ENCODE measurements around the gene ACOX2. TPM values are rescaled to one million over a fixed set of nuclear protein-coding genes. Genes with fewer than 3 reads are reported as not detected.

The ACOX2 gene
- total and polyA plus RNA-seq, 2 of the 13 experiments (the other 11 are each of a cell fraction or from before 2014, with no cell fraction given) = 42.6 to 98.5 TPM

DNA sequence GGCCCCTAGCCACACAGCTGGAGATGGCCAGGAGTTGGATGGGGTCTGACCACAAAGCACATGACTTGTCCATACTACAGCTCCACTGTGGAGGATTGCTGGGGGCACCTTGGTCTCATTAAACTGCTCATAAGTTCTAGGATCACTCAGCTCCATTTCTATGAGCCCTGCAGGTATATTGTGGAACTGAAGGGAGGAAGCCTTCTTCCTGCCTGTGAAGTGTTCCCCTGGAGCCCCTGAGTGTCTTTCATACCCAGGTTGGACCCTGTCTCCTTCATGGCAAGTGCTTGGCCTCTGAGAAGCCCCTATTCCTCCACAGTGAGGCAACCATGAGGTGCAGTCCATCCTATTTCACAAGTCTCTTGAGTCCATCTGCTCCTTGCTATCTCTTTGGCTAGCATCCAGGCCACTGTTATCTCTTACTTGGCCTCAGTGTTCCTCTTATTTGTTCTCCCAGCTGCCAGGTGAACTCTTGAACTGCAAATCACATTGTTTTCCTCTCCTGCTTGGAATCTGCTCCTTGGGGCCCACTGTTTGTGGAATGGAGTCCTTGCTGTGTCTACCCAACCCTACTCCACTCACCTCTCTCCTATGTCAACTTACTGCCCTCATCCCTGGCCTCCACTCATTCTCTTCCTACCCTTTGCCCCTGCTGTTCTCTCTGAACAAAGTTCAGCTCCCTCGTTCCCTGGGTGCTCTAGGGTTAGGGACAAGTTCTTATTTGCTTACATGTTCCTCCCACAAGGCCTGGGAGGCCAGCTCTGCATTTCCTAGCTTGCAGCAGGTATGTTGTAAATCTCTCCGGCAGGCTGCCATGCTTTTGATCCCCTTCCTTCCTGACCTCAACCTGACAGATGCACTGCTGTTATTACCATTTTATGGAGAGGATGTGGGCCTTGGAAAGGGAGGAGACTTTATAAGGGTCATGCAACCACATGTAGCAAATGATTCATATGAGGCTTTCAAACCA, 1.2 kb downstream of the ACOX2 start (continued):
- TF ChIP-seq, protein P1, sequence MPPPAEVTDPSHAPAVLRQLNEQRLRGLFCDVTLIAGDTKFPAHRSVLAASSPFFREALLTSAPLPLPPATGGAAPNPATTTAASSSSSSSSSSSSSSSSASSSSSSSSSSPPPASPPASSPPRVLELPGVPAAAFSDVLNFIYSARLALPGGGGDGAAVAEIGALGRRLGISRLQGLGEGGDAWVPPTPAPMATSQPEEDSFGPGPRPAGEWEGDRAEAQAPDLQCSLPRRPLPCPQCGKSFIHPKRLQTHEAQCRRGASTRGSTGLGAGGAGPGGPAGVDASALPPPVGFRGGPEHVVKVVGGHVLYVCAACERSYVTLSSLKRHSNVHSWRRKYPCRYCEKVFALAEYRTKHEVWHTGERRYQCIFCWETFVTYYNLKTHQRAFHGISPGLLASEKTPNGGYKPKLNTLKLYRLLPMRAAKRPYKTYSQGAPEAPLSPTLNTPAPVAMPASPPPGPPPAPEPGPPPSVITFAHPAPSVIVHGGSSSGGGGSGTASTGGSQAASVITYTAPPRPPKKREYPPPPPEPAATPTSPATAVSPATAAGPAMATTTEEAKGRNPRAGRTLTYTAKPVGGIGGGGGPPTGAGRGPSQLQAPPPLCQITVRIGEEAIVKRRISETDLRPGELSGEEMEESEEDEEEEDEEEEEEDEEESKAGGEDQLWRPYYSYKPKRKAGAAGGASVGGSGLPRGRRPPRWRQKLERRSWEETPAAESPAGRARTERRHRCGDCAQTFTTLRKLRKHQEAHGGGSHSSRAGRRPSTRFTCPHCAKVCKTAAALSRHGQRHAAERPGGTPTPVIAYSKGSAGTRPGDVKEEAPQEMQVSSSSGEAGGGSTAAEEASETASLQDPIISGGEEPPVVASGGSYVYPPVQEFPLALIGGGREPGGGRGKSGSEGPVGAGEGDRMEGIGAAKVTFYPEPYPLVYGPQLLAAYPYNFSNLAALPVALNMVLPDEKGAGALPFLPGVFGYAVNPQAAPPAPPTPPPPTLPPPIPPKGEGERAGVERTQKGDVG (CRISPR knock-in tag; IDR thresholded peaks at IDR 0.05; ENCODE audit: borderline replicate concordance) = peak; percentile 61; the same call in 1 of the 2 replicates
- TF ChIP-seq, protein P2, sequence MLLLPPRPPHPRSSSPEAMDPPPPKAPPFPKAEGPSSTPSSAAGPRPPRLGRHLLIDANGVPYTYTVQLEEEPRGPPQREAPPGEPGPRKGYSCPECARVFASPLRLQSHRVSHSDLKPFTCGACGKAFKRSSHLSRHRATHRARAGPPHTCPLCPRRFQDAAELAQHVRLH (CRISPR knock-in tag; IDR thresholded peaks at IDR 0.05; ENCODE audit: borderline replicate concordance, low read depth) = 0 out of 2 replicates have a peak, but pooled peaks have one; percentile 47
- no peak for TF ChIP-seq HDAC6 (IDR thresholded peaks at IDR 0.05; ENCODE audit: low read depth, low read length)
- TF ChIP-seq CCAR2 (optimal IDR thresholded peaks at IDR 0.05; ENCODE audit: low read depth, low read length) = no peak
- TF ChIP-seq, protein P3, sequence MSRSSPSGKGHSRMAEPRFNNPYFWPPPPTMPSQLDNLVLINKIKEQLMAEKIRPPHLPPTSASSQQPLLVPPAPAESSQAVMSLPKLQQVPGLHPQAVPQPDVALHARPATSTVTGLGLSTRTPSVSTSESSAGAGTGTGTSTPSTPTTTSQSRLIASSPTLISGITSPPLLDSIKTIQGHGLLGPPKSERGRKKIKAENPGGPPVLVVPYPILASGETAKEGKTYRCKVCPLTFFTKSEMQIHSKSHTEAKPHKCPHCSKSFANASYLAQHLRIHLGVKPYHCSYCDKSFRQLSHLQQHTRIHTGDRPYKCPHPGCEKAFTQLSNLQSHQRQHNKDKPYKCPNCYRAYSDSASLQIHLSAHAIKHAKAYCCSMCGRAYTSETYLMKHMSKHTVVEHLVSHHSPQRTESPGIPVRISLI (CRISPR knock-in tag; IDR thresholded peaks at IDR 0.05; ENCODE audit: borderline replicate concordance) = no peak
- TF ChIP-seq ZNF792 (CRISPR knock-in tag; IDR thresholded peaks at IDR 0.05) = no peak
- peak; percentile 52 for TF ChIP-seq ELF1 (CRISPR knock-in tag; IDR thresholded peaks at IDR 0.05)
- TF ChIP-seq, protein P4, sequence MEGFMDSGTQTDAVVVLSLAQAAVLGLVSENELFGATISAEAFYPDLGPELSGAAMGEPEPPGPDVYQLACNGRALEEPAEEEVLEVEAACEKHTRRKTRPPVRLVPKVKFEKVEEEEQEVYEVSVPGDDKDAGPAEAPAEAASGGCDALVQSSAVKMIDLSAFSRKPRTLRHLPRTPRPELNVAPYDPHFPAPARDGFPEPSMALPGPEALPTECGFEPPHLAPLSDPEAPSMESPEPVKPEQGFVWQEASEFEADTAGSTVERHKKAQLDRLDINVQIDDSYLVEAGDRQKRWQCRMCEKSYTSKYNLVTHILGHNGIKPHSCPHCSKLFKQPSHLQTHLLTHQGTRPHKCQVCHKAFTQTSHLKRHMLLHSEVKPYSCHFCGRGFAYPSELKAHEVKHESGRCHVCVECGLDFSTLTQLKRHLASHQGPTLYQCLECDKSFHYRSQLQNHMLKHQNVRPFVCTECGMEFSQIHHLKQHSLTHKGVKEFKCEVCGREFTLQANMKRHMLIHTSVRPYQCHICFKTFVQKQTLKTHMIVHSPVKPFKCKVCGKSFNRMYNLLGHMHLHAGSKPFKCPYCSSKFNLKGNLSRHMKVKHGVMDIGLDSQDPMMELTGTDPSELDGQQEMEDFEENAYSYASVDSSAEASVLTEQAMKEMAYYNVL (CRISPR knock-in tag; IDR thresholded peaks at IDR 0.05; ENCODE audit: borderline replicate concordance) = peak; percentile 99
- TF ChIP-seq ZNF878 (CRISPR knock-in tag; IDR thresholded peaks at IDR 0.05) = peak; percentile 64; the same call in 1 of the 2 replicates
- TF ChIP-seq SATB2 (CRISPR knock-in tag; IDR thresholded peaks at IDR 0.05) = no peak
- no peak for TF ChIP-seq NFE2L1 (CRISPR knock-in tag; IDR thresholded peaks at IDR 0.05; ENCODE audit: borderline replicate concordance)
- TF ChIP-seq, protein P5, sequence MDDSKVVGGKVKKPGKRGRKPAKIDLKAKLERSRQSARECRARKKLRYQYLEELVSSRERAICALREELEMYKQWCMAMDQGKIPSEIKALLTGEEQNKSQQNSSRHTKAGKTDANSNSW (CRISPR knock-in tag; IDR thresholded peaks at IDR 0.05; ENCODE audit: borderline replicate concordance) = no peak
- peak; percentile 96 for TF ChIP-seq HNF4G (IDR thresholded peaks at IDR 0.05; ENCODE audit: borderline replicate concordance, low read depth, low read length)
- TF ChIP-seq HNF4G (CRISPR knock-in tag; IDR thresholded peaks at IDR 0.05; ENCODE audit: borderline replicate concordance, low read depth) = peak; percentile 95
- TF ChIP-seq CENPT (CRISPR knock-in tag; IDR thresholded peaks at IDR 0.05; ENCODE audit: low read depth) = no peak
- 0 out of 2 replicates have a peak, but pooled peaks have one; percentile 41 for TF ChIP-seq ZNF614 (CRISPR knock-in tag; IDR thresholded peaks at IDR 0.05; ENCODE audit: borderline replicate concordance)
- 0 out of 2 replicates have a peak, but pooled peaks have one; percentile 38 for TF ChIP-seq CCDC6 (CRISPR knock-in tag; IDR thresholded peaks at IDR 0.05)
- no peak for TF ChIP-seq ZNF333 (CRISPR knock-in tag; IDR thresholded peaks at IDR 0.05; ENCODE audit: borderline replicate concordance)
- peak; percentile 93; the same call in 1 of the 2 replicates for TF ChIP-seq ZNF775 (CRISPR knock-in tag; IDR thresholded peaks at IDR 0.05; ENCODE audit: borderline replicate concordance)
